ENCODE results near the gene INTS3. TPM values are rescaled to one million over a fixed set of nuclear protein-coding genes. Genes with fewer than 3 reads are reported as not detected.

The INTS3 gene
- total RNA-seq, 2 experiments from 2014 or later: 53.7 to 54.5 TPM

DNA sequence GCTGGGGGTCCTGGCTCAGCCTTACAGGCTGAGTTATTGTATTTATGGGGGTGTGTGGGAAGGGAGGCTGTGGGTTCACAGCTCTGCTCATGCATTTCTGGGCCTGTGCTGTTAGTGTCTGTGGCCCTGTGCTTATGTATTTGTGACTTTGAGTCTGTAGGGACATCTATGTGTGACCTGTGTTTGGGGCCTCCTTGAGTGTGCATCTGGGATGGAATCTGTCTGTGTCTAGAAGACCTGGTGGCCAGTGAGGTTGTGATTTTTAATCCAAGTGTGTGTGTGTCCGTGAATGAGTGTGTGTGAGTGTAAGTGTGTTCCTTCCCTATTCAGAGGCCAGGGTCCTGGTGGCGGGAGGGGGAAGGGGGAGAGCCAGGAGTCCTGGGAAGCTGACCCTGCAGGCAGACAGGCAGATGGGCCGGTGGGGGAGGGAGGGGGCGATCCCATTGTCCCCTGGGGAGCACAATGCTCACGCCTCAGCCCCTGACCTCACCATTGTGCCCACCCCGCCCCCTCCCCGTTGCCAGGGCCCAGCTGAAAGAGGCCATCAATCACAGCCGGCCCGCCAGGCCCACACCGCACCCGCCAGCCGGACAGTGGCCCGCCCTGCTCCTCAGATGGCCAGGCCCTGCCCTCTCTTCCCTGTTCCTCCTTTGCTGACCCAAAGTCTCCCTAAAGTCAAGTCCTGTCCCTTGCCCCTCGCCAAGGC is 66.9 kb downstream of the INTS3 start:
- ATAC-seq: no peak
- ChIA-PET POLR2A (interaction anchor here (0.6 to 1.5 kb wide), 2 partner anchors 19 to 183 kb away, joined by 3 to 5 read pairs; partner anchors contain the start of genes JTB and SLC27A3), CTCF (interaction anchor here (2.9 to 4.6 kb wide), 2 partner anchors 19 to 191 kb away, joined by 11 to 50 read pairs; partner anchors contain the start of genes RAB13 and SLC27A3)
- DNase-seq: no peak
- no peaks in the 10 kb centered on the region for H3K9me3 Mint-ChIP-seq (ENCODE audit: insufficient read depth)
- no peaks in the 10 kb centered on the region for H3K36me3 Mint-ChIP-seq (ENCODE audit: low read depth)
- H3K4me1 Mint-ChIP-seq (ENCODE audit: low read depth): peaks cover 75% of the 10 kb centered on the region
- no peak overlapping the region for H3K4me3 Mint-ChIP-seq
- no peaks in the 10 kb centered on the region for H3K27me3 Mint-ChIP-seq (ENCODE audit: low read depth)
- H3K27ac Mint-ChIP-seq: peak overlapping the region; percentile 79

DNA sequence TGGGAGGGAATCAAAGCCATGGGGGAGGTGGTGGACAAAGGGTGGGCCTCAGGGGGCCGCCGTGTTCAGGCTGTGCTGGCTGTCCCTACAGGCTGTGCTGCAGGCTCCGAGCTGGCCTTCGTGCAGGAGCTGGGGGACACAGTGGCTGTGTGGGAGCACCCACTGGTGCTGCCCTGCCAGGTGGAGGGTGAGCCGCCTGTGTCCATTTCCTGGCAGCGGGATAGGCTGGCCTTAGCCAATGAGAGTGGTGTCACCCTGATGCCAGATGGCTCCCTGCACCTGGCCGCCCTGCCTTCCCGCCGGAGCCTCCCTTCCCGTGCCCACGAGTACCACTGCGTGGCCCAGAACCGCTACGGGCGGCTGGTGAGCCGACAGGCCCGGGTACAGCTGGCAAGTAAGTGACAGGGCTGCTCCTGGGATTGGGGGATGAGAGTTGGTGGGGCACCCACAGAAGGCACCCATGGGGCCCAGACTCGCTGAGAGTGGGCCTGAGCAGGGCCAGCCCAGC is 67.5 kb downstream of the INTS3 start:
- H3K27me3 Mint-ChIP-seq (ENCODE audit: low read depth): no peaks in the 10 kb centered on the region
- H3K27ac Mint-ChIP-seq: peak overlapping the region; percentile 57
- ChIA-PET CTCF (interaction anchor here (0.6 to 4.6 kb wide), 4 partner anchors 10 to 533 kb away, joined by 3 to 50 read pairs (median 7); partner anchors contain the start of genes RAB13 and SLC27A3), POLR2A (interaction anchor here (0.6 to 1.6 kb wide), 4 partner anchors 20 to 195 kb away, joined by 3 to 5 read pairs (median 4); partner anchors contain the start of genes JTB and SLC27A3)
- H3K36me3 Mint-ChIP-seq (ENCODE audit: low read depth): no peaks in the 10 kb centered on the region
- ATAC-seq (no peak), DNase-seq (no peak)
- peaks cover 69% of the 10 kb centered on the region for H3K4me1 Mint-ChIP-seq (ENCODE audit: low read depth)
- H3K4me3 Mint-ChIP-seq: no peak overlapping the region
- H3K9me3 Mint-ChIP-seq (ENCODE audit: insufficient read depth): no peaks in the 10 kb centered on the region

DNA sequence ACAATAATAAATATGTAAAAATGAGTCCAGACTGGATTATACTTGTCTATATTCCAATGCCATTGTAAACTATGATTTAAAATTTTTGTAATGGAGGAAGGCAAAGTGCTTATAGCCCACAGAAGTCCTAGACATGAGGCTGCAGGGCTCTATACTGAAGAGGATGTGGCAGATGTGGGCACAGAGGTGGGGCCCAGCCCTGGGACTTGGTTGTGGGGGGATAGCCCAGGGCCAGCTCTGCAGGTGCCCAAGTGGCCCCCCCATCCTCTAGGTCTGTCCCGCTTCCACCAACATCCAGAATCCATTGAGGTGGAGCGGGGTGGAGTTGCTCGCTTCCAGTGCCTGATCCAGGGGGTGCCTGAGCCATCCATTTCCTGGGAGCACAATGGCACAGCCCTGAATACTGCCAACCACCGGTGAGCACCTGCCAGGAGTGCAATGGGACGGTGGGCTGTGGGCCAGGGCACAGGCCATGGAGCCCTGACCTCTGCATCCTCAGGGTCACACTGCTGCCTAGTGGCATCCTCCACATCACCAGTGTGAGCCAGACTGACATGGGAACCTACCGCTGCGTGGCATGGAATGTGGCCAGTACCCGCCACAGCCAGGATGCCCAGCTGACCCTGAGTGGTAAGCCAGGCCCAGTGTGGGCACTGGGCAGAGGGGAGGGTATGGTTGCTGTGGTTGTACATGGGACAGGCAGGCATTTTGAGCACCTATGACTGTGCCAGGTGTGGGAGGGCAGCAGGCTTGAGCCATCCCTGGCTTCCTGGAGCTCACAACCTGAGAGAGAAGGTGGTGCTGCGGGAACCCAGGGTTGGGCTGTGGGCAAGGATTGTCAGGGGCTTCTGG is 68.3 kb downstream of the INTS3 start:
- Mint-ChIP-seq H3K9me3 (ENCODE audit: insufficient read depth) (no peaks in the 10 kb centered on the region), H3K4me3 (no peak overlapping the region), H3K27ac (peak overlapping the region; percentile 79), H3K36me3 (ENCODE audit: low read depth) (no peaks in the 10 kb centered on the region), H3K4me1 (ENCODE audit: low read depth) (peaks cover 61% of the 10 kb centered on the region), H3K27me3 (ENCODE audit: low read depth) (no peaks in the 10 kb centered on the region)
- peak; percentile 42 for ATAC-seq
- ChIA-PET CTCF (interaction anchor here (0.6 to 4.6 kb wide), 26 partner anchors 8 to 532 kb away, joined by 3 to 50 read pairs (median 4); partner anchors contain the start of genes CREB3L4, DENND4B, GATAD2B and RAB13), POLR2A (interaction anchor here (1.3 to 1.6 kb wide), 5 partner anchors 134 to 194 kb away, joined by 3 to 5 read pairs (median 4); partner anchors contain the start of genes JTB and RAB13)
- DNase-seq: peak; percentile 67

DNA sequence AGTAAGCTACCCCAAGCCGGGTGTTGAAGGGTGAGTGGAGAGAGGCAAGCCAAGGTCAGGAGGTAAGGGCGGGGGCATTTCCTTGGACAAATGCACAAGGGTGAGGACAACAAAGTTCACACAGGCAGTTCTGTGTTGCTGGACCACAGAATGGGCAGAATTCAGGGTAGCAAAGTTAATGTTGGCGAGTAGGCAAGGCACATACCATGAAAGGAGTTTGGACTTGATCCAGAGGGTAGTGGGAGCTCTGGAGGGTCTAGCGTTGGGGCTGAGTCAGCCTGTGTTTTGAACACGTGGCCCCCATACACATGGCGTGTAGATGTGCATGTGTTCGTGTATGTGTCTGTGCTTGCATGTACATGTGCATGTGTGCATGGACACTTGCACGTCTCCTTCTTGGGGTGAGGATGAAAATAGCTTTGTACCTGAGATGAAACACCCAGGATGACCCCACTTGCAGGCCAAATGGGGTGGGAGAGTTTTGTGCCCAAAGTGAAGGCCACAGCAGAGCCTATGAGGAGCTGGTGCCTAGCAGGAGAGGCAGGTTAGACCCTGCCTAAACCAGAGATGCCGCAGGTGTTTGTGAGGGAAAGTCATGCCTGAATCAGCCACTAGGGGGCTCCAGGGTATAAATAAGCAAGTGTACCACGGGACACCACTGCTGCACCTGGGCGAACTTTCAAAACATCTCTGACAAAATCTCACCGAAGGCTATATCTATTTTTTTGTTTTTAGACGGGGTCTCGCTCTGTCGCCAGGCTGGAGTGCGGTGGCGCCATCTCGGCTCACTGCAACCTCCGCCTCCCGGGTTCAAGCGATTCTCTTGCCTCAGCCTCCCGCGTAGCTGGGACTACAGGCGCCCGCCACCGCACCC is 69.2 kb downstream of the INTS3 start:
- peak overlapping the region; percentile 79 for H3K27ac Mint-ChIP-seq
- H3K36me3 Mint-ChIP-seq (ENCODE audit: low read depth): peaks cover 2% of the 10 kb centered on the region
- CTCF ChIA-PET: interaction anchor here (0.8 to 4.6 kb wide), 29 partner anchors 8 to 531 kb away, joined by 3 to 50 read pairs (median 4); partner anchors contain the start of genes CREB3L4, DENND4B, GATAD2B and JTB
- POLR2A ChIA-PET: interaction anchor here (0.6 to 1.6 kb wide), 8 partner anchors 76 to 193 kb away, joined by 3 to 5 read pairs (median 3); partner anchors contain the start of genes DENND4B and RAB13
- peaks cover 58% of the 10 kb centered on the region for H3K4me1 Mint-ChIP-seq (ENCODE audit: low read depth)
- no peak overlapping the region for H3K4me3 Mint-ChIP-seq
- ATAC-seq (peak; percentile 83), DNase-seq (peak; percentile 93)
- no peaks in the 10 kb centered on the region for H3K9me3 Mint-ChIP-seq (ENCODE audit: insufficient read depth)
- no peaks in the 10 kb centered on the region for H3K27me3 Mint-ChIP-seq (ENCODE audit: low read depth)

DNA sequence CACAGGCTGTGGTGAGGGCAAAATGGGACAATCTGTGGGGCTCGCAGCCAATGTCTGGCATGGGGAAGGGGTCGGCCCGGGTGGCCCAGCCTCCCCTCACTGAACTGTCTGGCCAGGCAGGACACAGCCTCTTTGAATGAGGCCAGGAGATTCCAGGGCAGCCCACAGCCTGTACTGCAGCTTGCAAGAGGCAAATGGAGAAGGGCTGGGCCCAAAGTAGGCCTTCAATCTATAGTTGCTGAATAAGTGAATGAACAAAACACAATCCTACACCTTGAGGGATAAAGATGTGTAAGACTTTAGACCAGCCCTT is 70.6 kb downstream of the INTS3 start:
- H3K9me3 Mint-ChIP-seq (ENCODE audit: insufficient read depth): no peaks in the 10 kb centered on the region
- ATAC-seq (no peak), DNase-seq (no peak)
- H3K27ac Mint-ChIP-seq: no peak overlapping the region
- H3K4me3 Mint-ChIP-seq: no peak overlapping the region
- H3K27me3 Mint-ChIP-seq (ENCODE audit: low read depth): no peaks in the 10 kb centered on the region
- peaks cover 14% of the 10 kb centered on the region for H3K36me3 Mint-ChIP-seq (ENCODE audit: low read depth)
- peaks cover 60% of the 10 kb centered on the region for H3K4me1 Mint-ChIP-seq (ENCODE audit: low read depth)
- CTCF ChIA-PET: interaction anchor here (0.6 to 4.6 kb wide), 10 partner anchors 8 to 192 kb away, joined by 3 to 50 read pairs (median 9); partner anchors contain the start of genes DENND4B, RAB13, RPS27 and SLC39A1
- POLR2A ChIA-PET: interaction anchor here (1.2 to 2.0 kb wide), 2 partner anchors 148 to 195 kb away, joined by 3 to 5 read pairs; partner anchors contain the start of gene DENND4B

DNA sequence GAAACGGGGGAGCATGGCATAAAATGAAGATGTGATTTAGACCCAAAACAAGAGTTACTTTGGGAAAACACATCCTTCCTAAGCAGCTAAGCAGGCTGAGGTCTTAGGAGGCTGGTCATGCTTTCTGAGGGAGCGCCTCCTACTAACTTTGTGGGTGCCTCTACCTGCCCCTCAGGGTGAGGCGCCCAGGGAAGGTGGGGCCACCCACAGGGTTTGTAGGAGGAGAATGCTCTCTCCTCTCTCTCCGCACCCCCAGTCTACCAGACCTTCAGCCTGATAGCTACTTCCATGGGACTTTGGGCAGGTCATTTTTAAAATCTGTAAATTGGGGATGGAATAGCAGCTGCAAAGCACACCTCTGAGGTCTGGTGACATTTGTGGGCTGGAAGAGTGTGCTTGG is 71.2 kb downstream of the INTS3 start:
- H3K36me3 Mint-ChIP-seq (ENCODE audit: low read depth): peaks cover 20% of the 10 kb centered on the region
- H3K27ac Mint-ChIP-seq: no peak overlapping the region
- POLR2A ChIA-PET: interaction anchor here (1.2 to 2.0 kb wide), 2 partner anchors 147 to 194 kb away, joined by 3 to 5 read pairs; partner anchors contain the start of gene DENND4B
- DNase-seq (no peak), ATAC-seq (no peak)
- peaks cover 66% of the 10 kb centered on the region for H3K4me1 Mint-ChIP-seq (ENCODE audit: low read depth)
- H3K4me3 Mint-ChIP-seq: no peak overlapping the region
- no peaks in the 10 kb centered on the region for H3K27me3 Mint-ChIP-seq (ENCODE audit: low read depth)
- H3K9me3 Mint-ChIP-seq (ENCODE audit: insufficient read depth): no peaks in the 10 kb centered on the region
- CTCF ChIA-PET: interaction anchor here (2.6 to 4.6 kb wide), 4 partner anchors 18 to 187 kb away, joined by 9 to 50 read pairs (median 23); partner anchors contain the start of genes DENND4B and RAB13

DNA sequence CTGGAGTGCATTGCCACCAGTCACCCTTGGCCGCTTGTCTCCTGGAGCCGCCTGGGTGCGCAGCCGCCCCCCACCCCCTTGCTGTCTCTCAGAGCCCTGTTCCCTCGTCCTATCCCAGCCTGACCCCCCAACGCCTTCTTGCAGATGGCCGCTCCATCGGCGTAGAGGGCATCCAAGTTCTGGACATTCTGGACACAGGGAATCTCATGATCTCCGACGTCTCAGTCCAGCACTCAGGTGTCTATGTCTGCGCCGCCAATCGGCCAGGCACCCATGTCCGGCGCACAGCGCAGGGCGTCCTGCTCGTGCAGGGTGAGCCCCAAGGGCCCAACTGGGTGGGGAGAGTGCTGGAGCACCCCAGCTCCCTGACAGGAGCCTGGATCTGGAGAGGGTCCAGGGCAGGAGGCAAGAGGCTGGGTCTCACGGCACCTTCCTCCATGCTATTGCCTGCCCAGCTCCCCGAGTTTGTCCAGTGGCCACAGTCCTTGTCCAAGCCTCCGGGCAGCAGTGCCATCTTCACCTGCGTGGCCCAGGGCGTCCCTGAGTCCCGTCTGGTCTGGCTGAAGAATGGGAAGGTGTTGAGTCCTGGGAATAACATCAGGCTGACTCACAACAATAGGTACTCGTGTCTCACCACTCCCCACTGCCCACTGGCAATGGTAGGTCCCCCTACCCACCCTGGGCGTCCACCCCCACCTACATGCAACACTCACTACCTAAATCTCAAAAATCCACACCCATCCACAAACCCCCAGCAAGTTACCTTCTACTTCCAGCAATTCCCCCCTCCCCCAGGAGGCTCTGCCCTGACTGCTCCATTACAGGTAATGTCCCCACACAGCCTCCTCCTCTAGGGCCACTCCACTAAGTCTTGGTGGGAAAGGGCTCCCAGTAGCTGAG is 72.0 kb downstream of the INTS3 start:
- ATAC-seq: no peak
- no peak for DNase-seq
- ChIA-PET CTCF (interaction anchor here (4.6 to 5.9 kb wide), 2 partner anchors 186 kb away, joined by 32 to 50 read pairs; partner anchors contain the start of gene RAB13), POLR2A (interaction anchor here (2.0 kb wide), 1 partner anchor 146 kb away, joined by 5 read pairs; the partner anchor contains the start of gene DENND4B)
- H3K4me1 Mint-ChIP-seq (ENCODE audit: low read depth): peaks cover 65% of the 10 kb centered on the region
- H3K27me3 Mint-ChIP-seq (ENCODE audit: low read depth): no peaks in the 10 kb centered on the region
- H3K27ac Mint-ChIP-seq: no peak overlapping the region
- peaks cover 20% of the 10 kb centered on the region for H3K36me3 Mint-ChIP-seq (ENCODE audit: low read depth)
- H3K9me3 Mint-ChIP-seq (ENCODE audit: insufficient read depth): no peaks in the 10 kb centered on the region
- no peak overlapping the region for H3K4me3 Mint-ChIP-seq

DNA sequence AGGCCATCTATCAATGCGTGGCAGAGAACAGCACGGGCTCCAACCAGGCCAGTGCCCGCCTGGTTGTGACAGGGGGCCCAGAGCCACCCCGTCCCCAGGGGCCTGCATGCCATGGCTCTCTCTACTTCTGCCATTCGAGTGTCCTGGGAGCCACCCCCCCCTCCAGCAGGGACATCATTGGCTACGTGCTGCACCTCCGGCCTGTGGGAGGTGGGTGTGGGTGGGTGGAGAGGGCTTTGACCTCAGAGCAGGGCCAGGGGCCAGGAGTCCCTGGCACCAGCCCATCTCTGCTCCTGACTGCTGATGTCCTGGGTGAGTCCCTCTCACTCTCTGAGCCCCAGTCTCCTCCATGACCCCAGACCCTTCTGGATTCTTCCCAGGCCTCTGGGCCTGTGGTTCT is 72.7 kb downstream of the INTS3 start:
- Mint-ChIP-seq H3K36me3 (ENCODE audit: low read depth) (peaks cover 24% of the 10 kb centered on the region), H3K4me1 (ENCODE audit: low read depth) (peaks cover 67% of the 10 kb centered on the region), H3K27ac (no peak overlapping the region), H3K9me3 (ENCODE audit: insufficient read depth) (no peaks in the 10 kb centered on the region), H3K4me3 (no peak overlapping the region), H3K27me3 (ENCODE audit: low read depth) (no peaks in the 10 kb centered on the region)
- CTCF ChIA-PET: interaction anchor here (5.9 kb wide), 1 partner anchor 186 kb away, joined by 32 read pairs; the partner anchor contains the start of gene RAB13
- ATAC-seq: no peak
- no peak for DNase-seq
- POLR2A ChIA-PET: interaction anchor here (0.7 kb wide), 1 partner anchor 25 kb away, joined by 3 read pairs; the partner anchor contains the start of gene SLC27A3

DNA sequence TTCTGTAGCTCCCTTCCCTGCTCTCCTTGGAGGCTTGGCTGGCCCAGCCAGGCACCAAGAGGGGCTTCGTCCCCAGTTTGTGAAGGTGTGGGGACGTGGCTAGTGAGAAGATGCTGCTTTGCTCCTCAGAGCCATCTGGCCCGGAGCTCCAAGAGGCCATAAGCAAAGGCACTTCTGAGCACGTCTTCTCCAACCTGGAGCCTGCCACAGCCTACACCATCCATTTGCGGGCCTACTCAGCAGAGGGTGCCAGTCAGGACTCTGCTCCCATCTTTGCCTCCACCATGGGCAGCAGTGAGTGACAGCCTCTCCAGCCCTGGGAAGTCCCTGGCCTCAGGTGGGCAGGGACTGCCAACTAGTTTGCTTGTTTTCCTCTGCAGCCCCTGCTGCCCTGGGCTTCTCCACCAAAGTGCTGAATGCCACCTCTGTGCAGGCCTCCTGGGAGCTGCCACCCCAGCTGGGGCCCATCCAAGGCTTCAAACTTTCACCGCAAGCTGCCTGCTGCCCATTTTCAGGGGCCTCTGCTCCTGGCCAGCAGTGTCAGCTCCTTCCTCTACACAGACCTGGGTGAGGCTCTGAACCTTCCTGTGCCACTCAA is 73.3 kb downstream of the INTS3 start:
- H3K27ac Mint-ChIP-seq: peak overlapping the region; percentile 80
- H3K9me3 Mint-ChIP-seq (ENCODE audit: insufficient read depth): no peaks in the 10 kb centered on the region

More for the DNA sequence above, 73.3 kb downstream of the INTS3 start:
- Mint-ChIP-seq H3K27me3 (ENCODE audit: low read depth) (no peaks in the 10 kb centered on the region), H3K36me3 (ENCODE audit: low read depth) (peaks cover 24% of the 10 kb centered on the region), H3K4me1 (ENCODE audit: low read depth) (peaks cover 67% of the 10 kb centered on the region), H3K4me3 (no peak overlapping the region)
- DNase-seq (no peak), ATAC-seq (no peak)
- POLR2A ChIA-PET: interaction anchor here (0.7 to 1.0 kb wide), 2 partner anchors 10 to 26 kb away, joined by 3 read pairs; partner anchors contain the start of gene SLC27A3
- CTCF ChIA-PET: interaction anchor here (5.9 kb wide), 1 partner anchor 185 kb away, joined by 32 read pairs; the partner anchor contains the start of gene RAB13
